RWPE1 (cell line): ENCODE measurements around the gene GABRA5.
"Not testable (repeated sequence)": the region's sequence is repeated elsewhere in the genome, so short reads cannot be mapped to it uniquely, and the experiment has no call there.

ENCODE experiments used
- CTCF ChIA-PET: fragments of 350-600 bp; sonication (Branson Sonifier 250); formaldehyde crosslinking; extraction: SDS; loops from one replicate; lab custom pipeline; 2021; lab: Yijun Ruan, JAX
- POLR2A ChIA-PET: fragments of 400-600 bp; formaldehyde crosslinking; extraction: SDS; loops from one replicate; lab custom pipeline; 2020; ENCODE audit warnings: antibody characterized with exemption; ENCODE audit not compliant: low non-redundant PET; lab: Yijun Ruan, JAX
- DNase-seq: peaks from one replicate; pipeline ENCODE4 v3.0.0; 2012; ENCODE audit warnings: low spot score
- H3K27ac ChIP-seq: fragments of 450-650 bp; 2 replicates; pipeline ENCODE4 v1.5.1; 2017
- TF ChIP-seq, protein P1 (sequence below): fragments of 450-650 bp; conservative IDR thresholded peaks from 2 replicates; pipeline ENCODE4 v1.5.1; 2017; ENCODE audit warnings: low read depth, mild to moderate bottlenecking

The GABRA5 gene

DNA sequence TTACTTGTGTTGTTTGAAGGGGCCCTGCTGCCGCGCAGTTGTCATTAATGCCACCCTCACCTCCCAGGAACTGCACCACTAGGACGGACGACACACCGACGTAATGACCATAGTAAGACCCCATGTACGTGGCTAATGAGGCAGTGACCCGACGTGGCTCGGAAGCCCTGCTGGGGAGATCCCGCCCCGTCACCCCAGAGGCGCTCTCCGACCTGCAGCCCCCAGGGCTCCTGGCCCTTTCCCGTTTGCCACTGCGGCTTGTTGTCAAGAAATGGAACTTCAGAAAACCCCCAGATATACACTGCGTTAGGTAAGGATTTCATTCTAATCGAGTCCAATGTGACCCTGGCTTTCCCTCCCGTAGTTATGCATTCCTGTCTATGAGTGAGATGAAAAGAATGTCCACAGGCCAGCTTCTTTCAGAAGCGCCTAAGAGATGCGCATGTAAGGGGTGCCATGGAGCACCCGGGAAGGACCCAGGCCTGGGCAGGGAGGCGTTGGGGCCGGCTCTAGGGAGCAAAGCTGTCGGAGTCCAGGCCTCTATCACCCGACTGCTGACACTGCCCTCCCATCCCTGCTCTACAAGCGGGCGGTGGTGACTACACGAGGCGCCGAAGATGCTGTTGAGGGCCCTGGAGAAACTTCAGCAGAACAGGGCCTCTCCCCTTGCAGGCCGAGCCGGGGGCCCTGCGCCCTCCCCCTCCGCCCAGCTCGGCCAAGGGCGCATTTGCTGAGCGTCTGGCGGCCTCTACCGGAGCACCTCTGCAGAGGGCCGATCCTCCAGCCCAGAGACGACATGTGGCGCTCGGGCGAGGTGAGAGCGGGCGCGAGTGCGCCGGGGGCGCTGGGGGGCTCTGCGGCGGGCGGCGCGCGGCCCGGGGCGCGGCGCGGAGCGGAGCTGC lies at the start of gene GABRA5:
Gene GABRA5, plus strand, starts transcription at position 765 of the 902 bp plus-strand sequence. CDS start 2,187 bp downstream, outside the sequence.
- ChIA-PET POLR2A (no interaction called here), CTCF (interaction anchor here (0.5 kb wide), 1 partner anchor 1397 kb away, joined by 3 read pairs; no protein-coding TSS in a partner anchor)
- TF ChIP-seq, protein P1, sequence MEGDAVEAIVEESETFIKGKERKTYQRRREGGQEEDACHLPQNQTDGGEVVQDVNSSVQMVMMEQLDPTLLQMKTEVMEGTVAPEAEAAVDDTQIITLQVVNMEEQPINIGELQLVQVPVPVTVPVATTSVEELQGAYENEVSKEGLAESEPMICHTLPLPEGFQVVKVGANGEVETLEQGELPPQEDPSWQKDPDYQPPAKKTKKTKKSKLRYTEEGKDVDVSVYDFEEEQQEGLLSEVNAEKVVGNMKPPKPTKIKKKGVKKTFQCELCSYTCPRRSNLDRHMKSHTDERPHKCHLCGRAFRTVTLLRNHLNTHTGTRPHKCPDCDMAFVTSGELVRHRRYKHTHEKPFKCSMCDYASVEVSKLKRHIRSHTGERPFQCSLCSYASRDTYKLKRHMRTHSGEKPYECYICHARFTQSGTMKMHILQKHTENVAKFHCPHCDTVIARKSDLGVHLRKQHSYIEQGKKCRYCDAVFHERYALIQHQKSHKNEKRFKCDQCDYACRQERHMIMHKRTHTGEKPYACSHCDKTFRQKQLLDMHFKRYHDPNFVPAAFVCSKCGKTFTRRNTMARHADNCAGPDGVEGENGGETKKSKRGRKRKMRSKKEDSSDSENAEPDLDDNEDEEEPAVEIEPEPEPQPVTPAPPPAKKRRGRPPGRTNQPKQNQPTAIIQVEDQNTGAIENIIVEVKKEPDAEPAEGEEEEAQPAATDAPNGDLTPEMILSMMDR = no peak
- no peak within 1 kb of the TSS for H3K27ac ChIP-seq
- DNase-seq = no peak

DNA sequence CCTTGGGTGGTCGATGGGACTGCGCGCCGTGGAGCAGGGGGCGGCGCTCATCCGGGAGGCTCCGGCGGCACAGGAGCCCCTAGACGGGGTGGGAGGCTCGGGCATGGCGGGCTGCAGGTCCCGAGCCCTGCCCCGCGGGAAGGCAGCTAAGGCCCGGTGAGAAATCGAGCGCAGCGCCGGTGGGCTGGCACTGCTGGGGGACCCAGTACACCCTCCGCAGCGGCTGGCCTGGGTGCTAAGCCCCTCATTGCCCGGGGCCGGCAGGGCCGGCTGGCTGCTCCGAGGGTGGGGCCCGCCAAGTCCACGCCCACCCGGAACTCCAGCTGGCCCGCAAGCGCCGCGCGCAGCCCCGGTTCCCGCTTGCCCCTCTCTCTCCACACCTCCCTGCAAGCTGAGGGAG lies 35.7 kb upstream of the GABRA5 start:
- CTCF ChIA-PET, POLR2A ChIA-PET, H3K27ac ChIP-seq, DNase-seq: not testable (repeated sequence)

DNA sequence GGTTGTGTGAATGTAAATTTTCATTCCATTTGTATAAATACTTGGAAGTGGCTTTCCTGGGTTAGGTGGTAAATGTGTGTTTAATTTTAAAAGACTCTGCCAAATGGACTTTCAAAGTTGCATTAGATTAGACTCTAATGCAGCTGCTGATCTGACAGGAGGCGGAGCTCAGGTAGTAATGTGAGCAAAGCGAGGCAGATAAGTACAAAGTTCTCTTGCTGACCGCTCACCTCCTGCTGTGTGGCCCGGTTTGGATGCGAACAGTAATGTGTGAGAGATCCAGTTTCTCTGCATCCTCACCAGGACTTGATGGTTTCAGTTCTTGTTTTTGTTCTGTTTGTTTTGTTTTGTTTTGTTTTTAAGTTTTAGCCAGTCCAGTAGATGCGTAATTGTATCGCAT lies 34.9 kb upstream of the GABRA5 start:
- TF ChIP-seq, protein P1 = no peak
- no peak for DNase-seq
- H3K27ac ChIP-seq = no peak overlapping the region
- ChIA-PET POLR2A (no interaction called here), CTCF (no interaction called here)

DNA sequence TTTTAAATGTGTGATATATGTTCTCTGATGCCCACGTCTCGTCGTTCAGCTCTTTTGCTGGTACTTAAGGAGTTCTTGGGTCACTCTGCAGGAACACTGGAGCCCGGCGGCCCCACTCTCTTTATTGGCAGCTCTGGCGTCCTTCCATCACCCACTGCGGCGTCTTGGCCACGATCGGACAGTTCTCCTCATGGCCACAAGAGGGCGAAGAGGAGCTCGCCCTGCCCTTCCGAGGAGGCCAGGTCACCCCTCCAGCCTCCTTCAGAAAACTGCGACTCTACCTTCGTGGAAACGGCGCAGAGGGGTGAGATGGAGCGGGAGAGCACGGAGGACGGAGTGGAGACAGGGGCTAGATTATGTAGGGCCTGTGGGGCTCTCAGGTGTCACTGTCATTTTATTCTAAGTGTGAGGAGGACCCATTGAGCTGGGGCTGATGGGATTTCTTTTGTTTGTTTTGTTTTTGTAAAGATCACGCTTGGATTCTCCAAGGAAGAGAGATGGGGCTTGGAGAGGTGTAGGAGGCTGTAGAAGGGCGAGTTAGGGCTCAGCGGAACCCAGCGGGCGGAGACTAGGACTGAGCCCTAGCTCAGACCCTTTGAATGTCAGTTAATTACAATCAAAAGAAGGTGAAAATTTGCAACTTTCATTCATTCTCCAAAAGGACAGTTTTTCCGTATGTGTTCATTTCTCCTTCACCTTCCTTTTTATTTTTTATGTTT lies 28.0 kb upstream of the GABRA5 start:
- POLR2A ChIA-PET = no interaction called here
- no peak overlapping the region for H3K27ac ChIP-seq
- no peak for DNase-seq
- CTCF ChIA-PET = interaction anchor here (0.6 kb wide), 1 partner anchor 296 kb away, joined by 3 read pairs; no protein-coding TSS in a partner anchor
- TF ChIP-seq, protein P1 = peak; percentile 63

DNA sequence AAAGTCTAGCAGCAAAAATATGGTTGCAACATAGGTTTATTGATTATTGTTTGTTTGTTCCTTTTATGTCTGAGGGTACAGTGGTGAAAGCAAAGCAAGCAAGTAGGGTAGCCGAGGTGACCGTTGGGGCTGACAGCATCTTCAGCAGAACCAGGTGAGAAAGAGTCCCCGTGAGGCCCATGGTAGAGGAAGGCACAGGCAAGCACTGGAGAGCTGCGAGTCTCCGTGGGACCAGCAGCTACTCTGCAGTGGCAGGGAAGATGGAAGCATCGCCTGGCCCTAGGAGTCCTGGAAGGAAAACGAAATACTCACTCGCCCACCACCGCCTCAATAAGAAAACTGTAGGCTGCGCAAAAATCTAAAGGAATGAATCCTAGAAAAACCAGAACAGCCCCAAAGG lies 25.3 kb upstream of the GABRA5 start:
- no peak overlapping the region for H3K27ac ChIP-seq
- ChIA-PET CTCF (no interaction called here), POLR2A (no interaction called here)
- TF ChIP-seq, protein P1 = no peak
- no peak for DNase-seq

DNA sequence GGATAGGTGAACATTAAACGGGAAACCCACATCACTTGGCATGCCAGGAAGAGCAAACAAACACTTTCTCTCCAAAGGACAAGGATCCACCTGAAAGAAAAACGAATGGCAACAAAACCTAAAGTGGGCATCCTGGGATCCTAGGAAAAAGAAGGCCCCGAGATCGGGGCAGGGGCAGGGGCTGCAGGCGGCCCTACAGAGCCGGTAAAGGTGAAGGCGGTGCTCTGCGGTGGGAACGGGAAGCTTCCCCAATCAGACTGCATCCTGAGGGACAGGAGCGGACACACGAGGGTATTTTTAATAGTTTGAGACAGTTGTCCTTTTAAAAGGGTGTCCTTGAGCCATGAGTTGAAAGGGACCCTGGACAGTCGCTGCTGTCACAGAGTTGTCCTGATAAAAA lies 24.9 kb upstream of the GABRA5 start:
- ChIA-PET POLR2A (no interaction called here), CTCF (no interaction called here)
- TF ChIP-seq, protein P1 = no peak
- DNase-seq = no peak
- no peak overlapping the region for H3K27ac ChIP-seq
